ENCODE results near the gene PIGA.
"Not testable (repeated sequence)": the region's sequence is repeated elsewhere in the genome, so short reads cannot be mapped to it uniquely, and the experiment has no call there.

The PIGA gene

GRCh38 chrX:15299941-15300851, 35.1 kb downstream of the PIGA start:
- H3K4me3 ChIP-seq (ENCODE audit: low read length): no peak overlapping the region
- no peak for TF ChIP-seq ZNF274 (IDR thresholded peaks at IDR 0.05; ENCODE audit: low read depth, low read length)

GRCh38 chrX:15298780-15299179, 36.5 kb downstream of the PIGA start:
- no peak overlapping the region for H3K4me3 ChIP-seq (ENCODE audit: low read length)

GRCh38 chrX:15298201-15298600, 37.1 kb downstream of the PIGA start:
- TF ChIP-seq ZNF274 (IDR thresholded peaks at IDR 0.05; ENCODE audit: low read depth, low read length): no peak
- H3K4me3 ChIP-seq (ENCODE audit: low read length): no peak overlapping the region

More at GRCh38 chrX:15298780-15299179, 36.5 kb downstream of the PIGA start:
- TF ChIP-seq ZNF274 (IDR thresholded peaks at IDR 0.05; ENCODE audit: low read depth, low read length): no peak

GRCh38 chrX:15293451-15293850, 41.9 kb downstream of the PIGA start:
- no peak overlapping the region for H3K4me3 ChIP-seq (ENCODE audit: low read length)
- no peak for TF ChIP-seq ZNF274 (IDR thresholded peaks at IDR 0.05; ENCODE audit: low read depth, low read length)

- no peak for TF ChIP-seq ZNF274 (IDR thresholded peaks at IDR 0.05; ENCODE audit: low read depth, low read length)
- no peak overlapping the region for H3K4me3 ChIP-seq (ENCODE audit: low read length)
These were observed 42.5 kb downstream of the PIGA start for GRCh38 chrX:15292861-15293260.

- H3K4me3 ChIP-seq (ENCODE audit: low read length): no peak overlapping the region
- no peak for TF ChIP-seq ZNF274 (IDR thresholded peaks at IDR 0.05; ENCODE audit: low read depth, low read length)
These were observed 57.7 kb downstream of the PIGA start for GRCh38 chrX:15277604-15278003.

GRCh38 chrX:15274946-15275345, 60.4 kb downstream of the PIGA start:
- H3K4me3 ChIP-seq (ENCODE audit: low read length): no peak overlapping the region
- no peak for TF ChIP-seq ZNF274 (IDR thresholded peaks at IDR 0.05; ENCODE audit: low read depth, low read length)

- not testable (repeated sequence) for H3K4me3 ChIP-seq (ENCODE audit: low read length)
These were observed 62.0 kb downstream of the PIGA start for GRCh38 chrX:15273275-15273674.

GRCh38 chrX:15271757-15272156, 63.6 kb downstream of the PIGA start:
- no peak overlapping the region for H3K4me3 ChIP-seq (ENCODE audit: low read length)
- TF ChIP-seq ZNF274 (IDR thresholded peaks at IDR 0.05; ENCODE audit: low read depth, low read length): no peak

- no peak within 1 kb of the TSS for H3K4me3 ChIP-seq (ENCODE audit: low read length)
- TF ChIP-seq ZNF274 (IDR thresholded peaks at IDR 0.05; ENCODE audit: low read depth, low read length): no peak
These were observed 65.5 kb downstream of the PIGA start, which contains the start of gene ASB9 for GRCh38 chrX:15269618-15270521. TSS of gene ASB9 (minus strand) at chrX:15270083. CDS start at chrX:15269874, 209 bp downstream.

Measured in GM08714 (cell line).